Panc1 (cell line): ENCODE measurements around the gene MELK. TPM values are rescaled to one million over a fixed set of nuclear protein-coding genes. Genes with fewer than 3 reads are reported as not detected.

Experiments
- ATAC-seq: fragments of 200-7000 bp; cut with Tn5 transposase; 2 replicates; pipeline ENCODE4 v1.9.1; 2020; ENCODE audit warnings: mild to moderate bottlenecking, moderate library complexity
- BruUV-seq: library from RNA; stranded (reverse); fragments of 400-500 nt; replicated peaks from 2 replicates; lab custom pipeline; 2021; lab: Mats Ljungman, UMichigan
- CTCF ChIA-PET: fragments of 300-600 bp; sonication (Branson Sonifier 250); formaldehyde crosslinking; loops from one replicate; lab custom pipeline; 2022; ENCODE audit warnings: antibody characterized with exemption; lab: Charles Lee
- POLR2A ChIA-PET: fragments of 300-600 bp; sonication (Branson Sonifier 250); formaldehyde crosslinking; loops from one replicate; lab custom pipeline; 2022; ENCODE audit warnings: antibody characterized with exemption; lab: Charles Lee
- DNase-seq: peaks from one replicate; pipeline ENCODE4 v3.0.0-alpha.2; 2010; ENCODE audit warnings: low read depth, low spot score
- H3K27ac ChIP-seq: 2 replicates; pipeline ENCODE4 v1.5.1; 2011; ENCODE audit warnings: mild to moderate bottlenecking, low read length, inconsistent platforms
- H3K27me3 ChIP-seq: fragments of 200-500 bp; sonication (Bioruptor generic); 2 replicates; pipeline ENCODE4 v1.6.0; 2014; ENCODE audit warnings: low read length, inconsistent platforms; ENCODE audit not compliant: control insufficient read depth, insufficient read depth
- H3K36me3 ChIP-seq: fragments of 200-500 bp; sonication (Bioruptor generic); 2 replicates; pipeline ENCODE4 v1.5.1; 2014; ENCODE audit warnings: inconsistent platforms, mild to moderate bottlenecking, low read length, moderate library complexity; ENCODE audit not compliant: control insufficient read depth, insufficient read depth
- H3K4me1 ChIP-seq: 2 replicates; pipeline ENCODE4 v1.5.1; 2011; ENCODE audit warnings: inconsistent platforms, mild to moderate bottlenecking, low read length, moderate library complexity; ENCODE audit not compliant: control insufficient read depth, insufficient read depth
- H3K4me3 ChIP-seq, 2 experiments: 2 replicates each; pipeline ENCODE4 v1.5.1; 2011 to 2012; ENCODE audit warnings: low read depth in 2 of 2, low read length in 2 of 2, mild to moderate bottlenecking in 2 of 2, inconsistent platforms in 1 of 2, moderate library complexity in 1 of 2
- H3K9me3 ChIP-seq: fragments of 200-500 bp; sonication (Bioruptor generic); 2 replicates; pipeline ENCODE4 v1.5.1; 2014; ENCODE audit warnings: low read depth, mild to moderate bottlenecking, inconsistent platforms, low read length, moderate library complexity; ENCODE audit not compliant: control insufficient read depth, insufficient read depth
- POLR2AphosphoS5 ChIP-seq: IDR thresholded peaks from 2 replicates; pipeline ENCODE4 v1.6.1; 2012; ENCODE audit warnings: mild to moderate bottlenecking, low read depth, low read length, moderate library complexity
- SIN3A ChIP-seq: IDR thresholded peaks from 2 replicates; pipeline ENCODE4 v1.6.1; 2012; ENCODE audit warnings: low read depth, mild to moderate bottlenecking, low read length, moderate library complexity, borderline replicate concordance; ENCODE audit not compliant: insufficient read depth
- TCF7L2 ChIP-seq: IDR thresholded peaks from 2 replicates; pipeline ENCODE4 v1.6.1; 2011; ENCODE audit warnings: mild to moderate bottlenecking, low read depth, low read length, inconsistent platforms
- in situ Hi-C: cut with HindIII; loops from 2 replicates; pipeline ENCODE4 v1.10.0; 2016; ENCODE audit warnings: low sequenced_read_pairs, low pct_unique_long_range_greater_than_20kb
- intact Hi-C: fragments of 100-400 bp; cut with micrococcal nuclease; formaldehyde crosslinking; loops from one replicate; pipeline ENCODE4 v1.10.0; 2022; ENCODE audit not compliant: unreplicated experiment
- total RNA-seq: library from RNA; stranded (reverse); gene quantifications from one replicate; pipeline ENCODE4 v1.2.1, GENCODE V29; 2021; ENCODE audit not compliant: unreplicated experiment
- TF ChIP-seq, protein P1 (sequence below), 2 experiments: IDR thresholded peaks; 2 replicates each; pipeline ENCODE4 v1.6.1; 2011 to 2012; ENCODE audit warnings: low read depth in 2 of 2, control low read depth in 1 of 2, low read length in 1 of 2, mild to moderate bottlenecking in 1 of 2, moderate library complexity in 1 of 2; ENCODE audit not compliant: insufficient read depth in 1 of 2
- TF ChIP-seq, protein P2 (sequence below): fragments of 450-650 bp; IDR thresholded peaks from 2 replicates; pipeline ENCODE4 v1.5.1; 2017; ENCODE audit warnings: mild to moderate bottlenecking

Gene MELK
- total RNA-seq, 1 experiment from 2014 or later = 112 TPM

DNA sequence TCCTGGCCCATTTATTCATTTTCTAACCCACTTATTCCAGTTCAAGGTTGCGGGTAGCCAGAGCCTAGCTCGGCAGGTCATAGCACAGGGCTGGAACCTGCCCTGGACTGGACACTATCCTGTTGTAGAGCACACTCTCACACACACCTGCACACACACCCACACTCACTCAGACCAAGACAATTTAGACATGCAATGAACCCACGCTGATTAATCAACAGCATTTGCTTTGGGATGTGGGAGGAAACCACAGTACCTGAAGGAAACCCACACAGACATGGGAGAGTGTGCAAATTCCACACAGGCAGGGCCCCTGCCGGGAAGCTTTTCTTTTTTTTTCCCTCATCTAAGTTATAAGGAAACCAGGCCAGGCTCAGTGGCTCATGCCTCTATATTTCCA, 34.8 kb upstream of the MELK start:
- POLR2A ChIA-PET = no interaction called here
- no TSS peak for BruUV-seq
- no peaks in the 10 kb centered on the region for H3K9me3 ChIP-seq
- no peaks in the 10 kb centered on the region for H3K4me1 ChIP-seq
- no peak overlapping the region for H3K27ac ChIP-seq
- H3K4me3 ChIP-seq = no peak overlapping the region
- no peak for ATAC-seq
- DNase-seq = no peak
- intact Hi-C loops = no loop called here
- TF ChIP-seq, protein P1, sequence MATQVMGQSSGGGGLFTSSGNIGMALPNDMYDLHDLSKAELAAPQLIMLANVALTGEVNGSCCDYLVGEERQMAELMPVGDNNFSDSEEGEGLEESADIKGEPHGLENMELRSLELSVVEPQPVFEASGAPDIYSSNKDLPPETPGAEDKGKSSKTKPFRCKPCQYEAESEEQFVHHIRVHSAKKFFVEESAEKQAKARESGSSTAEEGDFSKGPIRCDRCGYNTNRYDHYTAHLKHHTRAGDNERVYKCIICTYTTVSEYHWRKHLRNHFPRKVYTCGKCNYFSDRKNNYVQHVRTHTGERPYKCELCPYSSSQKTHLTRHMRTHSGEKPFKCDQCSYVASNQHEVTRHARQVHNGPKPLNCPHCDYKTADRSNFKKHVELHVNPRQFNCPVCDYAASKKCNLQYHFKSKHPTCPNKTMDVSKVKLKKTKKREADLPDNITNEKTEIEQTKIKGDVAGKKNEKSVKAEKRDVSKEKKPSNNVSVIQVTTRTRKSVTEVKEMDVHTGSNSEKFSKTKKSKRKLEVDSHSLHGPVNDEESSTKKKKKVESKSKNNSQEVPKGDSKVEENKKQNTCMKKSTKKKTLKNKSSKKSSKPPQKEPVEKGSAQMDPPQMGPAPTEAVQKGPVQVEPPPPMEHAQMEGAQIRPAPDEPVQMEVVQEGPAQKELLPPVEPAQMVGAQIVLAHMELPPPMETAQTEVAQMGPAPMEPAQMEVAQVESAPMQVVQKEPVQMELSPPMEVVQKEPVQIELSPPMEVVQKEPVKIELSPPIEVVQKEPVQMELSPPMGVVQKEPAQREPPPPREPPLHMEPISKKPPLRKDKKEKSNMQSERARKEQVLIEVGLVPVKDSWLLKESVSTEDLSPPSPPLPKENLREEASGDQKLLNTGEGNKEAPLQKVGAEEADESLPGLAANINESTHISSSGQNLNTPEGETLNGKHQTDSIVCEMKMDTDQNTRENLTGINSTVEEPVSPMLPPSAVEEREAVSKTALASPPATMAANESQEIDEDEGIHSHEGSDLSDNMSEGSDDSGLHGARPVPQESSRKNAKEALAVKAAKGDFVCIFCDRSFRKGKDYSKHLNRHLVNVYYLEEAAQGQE (IDR thresholded peaks at IDR 0.05; ENCODE audit: insufficient read depth in 1 of 2, low read depth in 2 of 2, low read length in 1 of 2) = no peak
- no peak for TF ChIP-seq POLR2AphosphoS5
- TF ChIP-seq SIN3A = no peak
- TF ChIP-seq, protein P2, sequence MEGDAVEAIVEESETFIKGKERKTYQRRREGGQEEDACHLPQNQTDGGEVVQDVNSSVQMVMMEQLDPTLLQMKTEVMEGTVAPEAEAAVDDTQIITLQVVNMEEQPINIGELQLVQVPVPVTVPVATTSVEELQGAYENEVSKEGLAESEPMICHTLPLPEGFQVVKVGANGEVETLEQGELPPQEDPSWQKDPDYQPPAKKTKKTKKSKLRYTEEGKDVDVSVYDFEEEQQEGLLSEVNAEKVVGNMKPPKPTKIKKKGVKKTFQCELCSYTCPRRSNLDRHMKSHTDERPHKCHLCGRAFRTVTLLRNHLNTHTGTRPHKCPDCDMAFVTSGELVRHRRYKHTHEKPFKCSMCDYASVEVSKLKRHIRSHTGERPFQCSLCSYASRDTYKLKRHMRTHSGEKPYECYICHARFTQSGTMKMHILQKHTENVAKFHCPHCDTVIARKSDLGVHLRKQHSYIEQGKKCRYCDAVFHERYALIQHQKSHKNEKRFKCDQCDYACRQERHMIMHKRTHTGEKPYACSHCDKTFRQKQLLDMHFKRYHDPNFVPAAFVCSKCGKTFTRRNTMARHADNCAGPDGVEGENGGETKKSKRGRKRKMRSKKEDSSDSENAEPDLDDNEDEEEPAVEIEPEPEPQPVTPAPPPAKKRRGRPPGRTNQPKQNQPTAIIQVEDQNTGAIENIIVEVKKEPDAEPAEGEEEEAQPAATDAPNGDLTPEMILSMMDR = no peak
- TF ChIP-seq TCF7L2 = no peak
- CTCF ChIA-PET = interaction anchor here (0.7 kb wide), 1 partner anchor 13 kb away, joined by 12 read pairs; no protein-coding TSS in a partner anchor
- H3K27me3 ChIP-seq = no peaks in the 10 kb centered on the region
- in situ Hi-C loops = no loop called here
- H3K36me3 ChIP-seq = no peaks in the 10 kb centered on the region

DNA sequence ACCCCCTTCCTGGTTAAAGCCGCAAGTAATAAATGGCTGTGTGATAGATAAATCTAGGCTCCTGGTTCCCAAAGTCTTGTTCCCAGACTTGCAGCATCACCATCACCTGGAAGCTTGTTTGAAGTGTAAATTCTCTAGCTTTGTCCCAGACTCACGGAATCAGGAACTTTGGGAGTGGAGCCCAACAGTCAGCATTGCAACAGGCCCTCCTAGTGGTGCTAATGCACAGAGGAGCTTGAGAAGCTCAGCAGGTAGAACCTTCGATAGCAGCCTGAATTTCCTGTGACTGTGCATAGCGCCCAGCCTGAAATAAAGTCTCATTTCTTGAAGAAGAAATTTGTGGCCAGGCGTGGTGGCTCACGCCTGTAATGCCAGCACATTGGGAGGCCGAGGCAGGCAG, 30.3 kb upstream of the MELK start:
- ATAC-seq (no peak), DNase-seq (no peak)
- in situ Hi-C loops (no loop called here), intact Hi-C loops (no loop called here)
- BruUV-seq = no TSS peak
- POLR2A ChIA-PET = no interaction called here
- no peaks in the 10 kb centered on the region for H3K4me1 ChIP-seq
- TF ChIP-seq, protein P2 = no peak
- TF ChIP-seq POLR2AphosphoS5 (no peak), SIN3A (no peak), TCF7L2 (no peak)
- TF ChIP-seq, protein P1 (IDR thresholded peaks at IDR 0.05; ENCODE audit: insufficient read depth in 1 of 2, low read depth in 2 of 2, low read length in 1 of 2) = no peak
- no peaks in the 10 kb centered on the region for H3K9me3 ChIP-seq
- no peak overlapping the region for H3K27ac ChIP-seq
- CTCF ChIA-PET = interaction anchor here (1.1 to 1.6 kb wide), 2 partner anchors 13 to 134 kb away, joined by 3 to 4 read pairs; no protein-coding TSS in a partner anchor
- H3K27me3 ChIP-seq = no peaks in the 10 kb centered on the region
- no peaks in the 10 kb centered on the region for H3K36me3 ChIP-seq
- no peak overlapping the region for H3K4me3 ChIP-seq
